K562 (cell line): ENCODE data around the gene SNTG2. TPM values are rescaled to one million over a fixed set of nuclear protein-coding genes. Genes with fewer than 3 reads are reported as not detected.

ENCODE experiments used
- ATAC-seq: fragments of 200-7000 bp; cut with Tn5 transposase; 3 replicates; pipeline ENCODE4 v1.9.1; 2020; ENCODE audit warnings: moderate library complexity
- BruUV-seq: library from RNA; stranded (reverse); fragments of 400-500 nt; replicated peaks from 2 replicates; lab custom pipeline; 2021; lab: Mats Ljungman, UMichigan
- CTCF ChIA-PET: fragments of 300-600 bp; formaldehyde crosslinking; extraction: SDS; loops from one replicate; lab custom pipeline; 2021; ENCODE audit warnings: low intra/inter-chr PET ratio; lab: Yijun Ruan, JAX
- POLR2A ChIA-PET: fragments of 300-600, 350-650 bp; sonication (Branson Sonifier 250); formaldehyde crosslinking; extraction: SDS; loops from one replicate; lab custom pipeline; 2021; ENCODE audit warnings: antibody characterized with exemption, inconsistent platforms; lab: Yijun Ruan, JAX
- DNase-seq, 4 experiments: peaks; one replicate each; pipeline versions ENCODE4 v3.0.0 to v3.0.0-alpha.2; 2011 to 2018; ENCODE audit warnings: low spot score in 3 of 4, mixed read lengths in 3 of 4; ENCODE audit errors: extremely low read depth in 1 of 4
- FAIRE-seq: peaks from 2 replicates; lab custom pipeline; 2011; peaks lifted over from hg19 to GRCh38; lab: Jason Lieb, UNC
- H2AFZ ChIP-seq: 2 replicates; pipeline ENCODE4 v1.6.0; 2011; ENCODE audit warnings: low read depth, low read length, control low read depth, inconsistent platforms
- H3K27ac ChIP-seq: fragments of 200-600 bp; 3 replicates; pipeline ENCODE4 v1.8.0; 2011; ENCODE audit warnings: low read depth, mild to moderate bottlenecking, control low read depth, inconsistent platforms, low read length, moderate library complexity, mixed read lengths; ENCODE audit errors: extremely low read depth
- H3K27me3 ChIP-seq, 2 experiments: fragments of 300-600 bp in 1 of 2; 2 replicates in 1 of 2; 3 replicates in 1 of 2; pipeline versions ENCODE4 v1.6.0 to v1.8.0; 2011; ENCODE audit warnings: inconsistent platforms in 2 of 2, low read length in 2 of 2, mild to moderate bottlenecking in 1 of 2, mixed read lengths in 1 of 2, moderate library complexity in 1 of 2; ENCODE audit not compliant: control insufficient read depth in 2 of 2, insufficient read depth in 2 of 2
- H3K36me3 ChIP-seq: fragments of 300-600 bp; 3 replicates; pipeline ENCODE4 v1.8.0; 2011; ENCODE audit warnings: mild to moderate bottlenecking, low read length, inconsistent platforms; ENCODE audit not compliant: control insufficient read depth, insufficient read depth
- H3K4me1 ChIP-seq, 2 experiments: fragments of 200-600 bp in 1 of 2; replicated peaks in 1 of 2; 2 replicates in 1 of 2; 3 replicates in 1 of 2; pipeline versions ENCODE4 v1.5.1 to v1.8.0; 2011; ENCODE audit warnings: inconsistent platforms in 2 of 2, low read length in 2 of 2, mild to moderate bottlenecking in 1 of 2, mixed read lengths in 1 of 2, moderate library complexity in 1 of 2; ENCODE audit not compliant: control insufficient read depth in 2 of 2, insufficient read depth in 2 of 2
- H3K4me2 ChIP-seq: 2 replicates; pipeline ENCODE4 v1.6.1; 2011; ENCODE audit warnings: low read length, control low read depth, inconsistent platforms, mixed read lengths; ENCODE audit not compliant: insufficient read depth
- H3K4me3 ChIP-seq: fragments of 200-600 bp; sonication (generic), shearing (Covaris generic); 2 replicates; pipeline ENCODE4 v1.5.1; 2016; ENCODE audit warnings: control low read depth, inconsistent platforms
- H3K79me2 ChIP-seq: fragments of 200-600 bp; 3 replicates; pipeline ENCODE4 v1.8.0; 2011; ENCODE audit warnings: low read length, inconsistent platforms; ENCODE audit not compliant: control insufficient read depth, insufficient read depth
- H3K9ac ChIP-seq, 2 experiments: 2 replicates each; pipeline versions ENCODE4 v1.6.0 to v1.6.1; 2011; ENCODE audit warnings: low read depth in 2 of 2, low read length in 2 of 2, control low read depth in 1 of 2, inconsistent platforms in 1 of 2, mild to moderate bottlenecking in 1 of 2, mixed read lengths in 1 of 2; ENCODE audit not compliant: insufficient read depth in 1 of 2
- H3K9me1 ChIP-seq: one replicate; pipeline ENCODE4 v1.6.0; 2011; ENCODE audit warnings: inconsistent platforms, mild to moderate bottlenecking, low read length, moderate library complexity; ENCODE audit not compliant: control insufficient read depth, insufficient read depth
- H3K9me3 ChIP-seq: replicated peaks from 2 replicates; pipeline ENCODE4 v1.5.1; 2011; ENCODE audit warnings: low read depth, low read length, inconsistent platforms; ENCODE audit not compliant: control insufficient read depth, insufficient read depth
- H4K20me1 ChIP-seq: replicated peaks from 2 replicates; pipeline ENCODE4 v1.6.1; 2011; ENCODE audit warnings: low read length, inconsistent platforms, mixed read lengths; ENCODE audit not compliant: control insufficient read depth, insufficient read depth
- CEBPG ChIP-seq, 3 experiments: fragments of 200-800 bp in 1 of 3; sonication (Bioruptor generic) in 1 of 3; sonication (generic) in 1 of 3; formaldehyde crosslinking in 1 of 3; IDR thresholded peaks in 2 of 3; conservative IDR thresholded peaks in 1 of 3; 2 replicates each; pipeline versions ENCODE4 v1.6.1 to v1.8.0; 2016 to 2022; ENCODE audit warnings: missing compliant biosample characterization in 2 of 3, missing genetic modification characterization in 2 of 3, mild to moderate bottlenecking in 1 of 3, missing genetic modification reagents in 1 of 3
- CHD2 ChIP-seq: IDR thresholded peaks from 2 replicates; pipeline ENCODE4 v1.6.1; 2011; ENCODE audit warnings: low read depth, low read length
- THAP7 ChIP-seq: fragments of 250-450 bp; sonication (Bioruptor Pico); IDR thresholded peaks from 2 replicates; pipeline ENCODE4 v1.5.0; 2021
- WGBS: fragments of 100-300 bp; shearing (Covaris generic); methylation state at CpG from one replicate; pipeline ENCODE4 v1.1.6; 2016; ENCODE audit warnings: low coverage, mixed read lengths; ENCODE audit not compliant: insufficient coverage; ENCODE audit errors: missing lambda C conversion rate; 5-methylcytosine and 5-hydroxymethylcytosine counted together
- in situ Hi-C: fragments of 300-500 bp; cut with MboI; formaldehyde crosslinking; loops from 4 replicates; pipeline ENCODE4 v1.15.0; 2018; ENCODE audit warnings: inconsistent platforms, mixed read lengths
- intact Hi-C: fragments of 100-400 bp; cut with micrococcal nuclease; formaldehyde crosslinking; loops from 2 replicates; pipeline ENCODE4 v1.14.2; 2022
- polyA plus RNA-seq, 8 experiments: library from polyadenylated mRNA; depleted of rRNA in 4 of 8; stranded (reverse) in 5 of 8; unstranded in 3 of 8; fragments of >200 nt; fragmentation: Nextera tagmentation in 2 of 8; fragmentation: Illumina TruSeq in 1 of 8; extraction: Ambion mirVana in 2 of 8; extraction: Trizol in 1 of 8; gene quantifications; 2 replicates each; pipeline versions ENCODE4 v1.2.1 to v1.2.3, GENCODE V29; 2011 to 2014; ENCODE audit warnings: inconsistent platforms in 1 of 8, missing spikeins in 1 of 8
- total RNA-seq, 7 experiments: library from RNA; depleted of rRNA in 6 of 7; stranded (reverse); fragments of >200 nt in 6 of 7; fragmentation: Illumina TruSeq in 2 of 7; extraction: Trizol in 2 of 7; gene quantifications; 2 replicates each; pipeline versions ENCODE4 v1.2.1 to v1.2.3, GENCODE V29; 2011 to 2021; ENCODE audit warnings: low replicate concordance in 1 of 7

Gene SNTG2
- total and polyA plus RNA-seq, 9 of the 15 experiments (the other 6 are each of a cell fraction or from before 2014, with no cell fraction given), result not detected

DNA sequence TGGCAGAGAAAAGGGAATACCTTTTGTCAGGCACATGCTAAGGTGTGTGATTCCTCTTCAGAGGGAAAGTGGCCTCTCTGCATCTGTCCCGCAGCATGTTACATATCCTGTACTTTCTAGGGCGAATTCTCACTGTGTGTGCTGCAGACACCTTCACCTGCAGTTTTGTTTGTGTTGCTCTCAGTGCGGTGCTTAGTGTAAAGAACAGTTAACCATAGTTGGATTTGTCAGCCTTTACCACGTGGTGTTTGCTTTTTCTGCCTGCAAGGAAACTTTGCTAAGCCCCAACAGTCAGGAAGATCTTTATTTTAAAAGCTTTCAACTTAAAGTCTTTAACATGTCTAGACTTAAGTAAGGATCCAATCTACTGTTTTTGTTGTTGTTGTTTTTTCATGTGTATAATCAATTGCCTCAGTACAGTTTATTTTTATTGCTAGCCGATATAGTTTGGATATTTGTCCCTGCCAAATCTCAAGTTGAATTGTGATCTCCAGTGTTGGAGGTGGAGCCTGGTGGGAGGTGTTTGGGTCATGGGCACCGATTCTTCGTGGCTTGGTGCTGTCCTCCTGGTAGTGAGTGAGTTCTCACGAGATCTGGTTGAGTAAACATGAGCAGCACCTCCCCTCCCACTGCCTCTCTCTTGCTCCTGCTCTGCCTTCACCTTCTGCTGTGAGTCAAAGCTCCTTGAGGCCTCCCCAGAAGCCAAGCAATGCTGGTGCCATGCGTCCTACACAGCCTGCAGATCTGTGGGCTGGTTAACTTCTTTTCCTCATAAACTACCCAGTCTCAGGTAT, 90.6 kb downstream of the SNTG2 start:
- WGBS, result 2% methylated on average over 9 of the region's 9 CpGs
- Histone ChIP-seq H3K4me3 (no peak overlapping the region), H3K9ac (no peak overlapping the region), H4K20me1 (no peaks in the 10 kb centered on the region), H3K27me3 (no peaks in the 10 kb centered on the region), H3K9me3 (no peaks in the 10 kb centered on the region), H3K4me1 (no peaks in the 10 kb centered on the region), H3K9me1 (no peaks in the 10 kb centered on the region), H3K4me2 (no peak overlapping the region), H3K79me2 (no peaks in the 10 kb centered on the region), H3K36me3 (no peaks in the 10 kb centered on the region), H2AFZ (no peak overlapping the region), H3K27ac (no peak overlapping the region)
- DNase-seq (no peak), ATAC-seq (no peak), FAIRE-seq (no peak)
- intact Hi-C loops (no loop called here), in situ Hi-C loops (no loop called here)
- TF ChIP-seq CEBPG (CRISPR knock-in tag; IDR thresholded peaks at IDR 0.05) (no peak), CEBPG (tag; conservative IDR thresholded peaks at IDR 0.05 in 1 of 2, IDR thresholded peaks at IDR 0.05 in 1 of 2) (no peak), CHD2 (0 out of 2 replicates have a peak, but pooled peaks have one; percentile 44), THAP7 (CRISPR knock-in tag) (no peak)
- POLR2A ChIA-PET, result no interaction called here
- no TSS peak for BruUV-seq
- CTCF ChIA-PET, result no interaction called here
